ELF-1 (cell line): Measurements from ENCODE around the gene RNF7.
"Not testable (repeated sequence)": the region's sequence is repeated elsewhere in the genome, so short reads cannot be mapped to it uniquely, and the experiment has no call there.

Experiments
- DNase-seq: peaks from one replicate; pipeline ENCODE4 v3.0.0-alpha.2; 2016; ENCODE audit warnings: low read depth, low spot score

The RNF7 gene

DNA sequence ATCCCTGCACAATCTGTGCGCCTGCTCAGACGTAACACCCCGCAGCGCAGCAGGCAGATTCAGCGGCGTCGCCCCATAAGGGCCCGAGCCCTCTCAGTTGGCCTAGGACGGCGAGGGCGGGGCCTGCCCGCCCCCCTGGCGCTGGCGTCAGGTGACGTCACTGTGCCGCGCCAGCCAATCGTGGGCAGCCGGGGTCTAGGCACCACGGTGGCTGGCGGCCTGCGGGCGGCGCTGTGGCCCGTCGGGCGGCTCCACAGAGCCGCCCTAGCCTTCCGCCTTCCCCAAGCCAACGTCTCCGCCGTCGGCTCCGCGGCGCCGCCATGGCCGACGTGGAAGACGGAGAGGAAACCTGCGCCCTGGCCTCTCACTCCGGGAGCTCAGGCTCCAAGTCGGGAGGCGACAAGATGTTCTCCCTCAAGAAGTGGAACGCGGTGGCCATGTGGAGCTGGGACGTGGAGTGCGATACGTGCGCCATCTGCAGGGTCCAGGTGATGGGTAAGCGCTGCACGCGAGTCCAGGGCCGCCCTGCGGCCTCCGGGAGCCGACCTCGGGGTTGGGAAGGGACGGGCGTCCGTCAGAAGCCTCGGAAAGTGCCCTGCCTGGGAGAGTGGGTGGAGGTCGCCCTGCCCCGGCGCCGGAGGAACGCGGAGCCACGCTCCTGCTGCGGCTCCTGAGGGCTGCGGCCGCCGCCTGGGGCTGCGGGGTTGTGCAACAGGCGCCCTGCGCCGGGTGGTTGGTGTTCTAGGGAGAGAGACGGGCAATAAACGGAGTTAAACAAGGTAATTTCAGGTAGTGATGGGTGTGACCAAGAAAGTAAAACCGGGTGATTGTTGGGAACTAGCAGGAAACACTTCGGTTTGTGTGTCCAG is at the start of gene RNF7:
RNF7 (plus strand) TSS at position 277 of the 869 bp plus-strand sequence; CDS start at position 321, 44 bp downstream.
- peak; percentile 98 for DNase-seq

DNA sequence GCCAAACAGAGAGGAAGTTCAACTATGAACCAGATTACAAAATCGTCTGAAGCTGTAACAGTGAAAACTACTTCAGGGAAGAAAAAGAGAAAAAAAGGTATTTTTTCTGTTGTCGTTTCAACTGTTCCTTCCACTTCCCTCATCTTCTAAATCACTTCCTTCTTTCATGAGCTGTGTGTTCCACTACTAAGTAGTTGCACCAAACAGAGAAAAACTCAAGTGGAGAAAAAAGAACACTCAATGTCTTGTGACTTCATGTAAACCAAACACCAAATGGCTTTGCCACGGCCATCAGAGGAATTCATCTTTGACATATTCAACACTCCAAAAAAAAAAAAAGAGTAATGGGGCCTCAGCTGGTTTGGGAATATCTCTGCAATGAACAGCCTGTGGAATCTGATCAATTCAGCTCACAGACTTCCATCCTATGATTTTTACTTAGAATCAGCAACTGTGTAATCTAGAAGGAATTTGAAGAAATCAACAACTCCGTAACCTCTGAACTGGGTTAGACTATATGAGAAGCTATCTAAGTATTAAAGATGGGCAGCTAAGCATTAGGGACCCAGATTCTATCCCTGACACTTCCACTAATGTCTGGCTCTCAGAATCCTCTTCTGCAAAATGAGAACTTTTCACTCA is 47.5 kb upstream of the RNF7 start:
- no peak for DNase-seq

DNA sequence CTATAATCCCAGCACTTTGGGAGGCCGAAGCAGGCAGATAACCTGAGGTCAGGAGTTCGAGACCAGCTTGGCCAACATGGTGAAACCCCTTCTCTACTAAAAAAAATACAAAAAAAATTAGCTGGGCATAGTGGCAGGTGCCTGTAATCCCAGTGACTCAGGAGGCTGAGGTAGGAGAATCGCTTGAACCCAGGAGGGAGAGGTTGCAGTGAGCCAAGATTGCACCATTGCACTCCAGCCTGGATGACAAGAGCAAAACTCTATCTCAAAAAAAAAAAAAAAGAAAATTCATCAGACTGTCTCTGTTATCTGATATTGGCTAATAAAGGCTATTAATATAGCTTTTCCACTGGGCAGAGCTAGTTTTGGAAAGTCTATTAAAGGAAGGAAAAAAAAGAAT is 46.6 kb upstream of the RNF7 start:
- DNase-seq: not testable (repeated sequence)

DNA sequence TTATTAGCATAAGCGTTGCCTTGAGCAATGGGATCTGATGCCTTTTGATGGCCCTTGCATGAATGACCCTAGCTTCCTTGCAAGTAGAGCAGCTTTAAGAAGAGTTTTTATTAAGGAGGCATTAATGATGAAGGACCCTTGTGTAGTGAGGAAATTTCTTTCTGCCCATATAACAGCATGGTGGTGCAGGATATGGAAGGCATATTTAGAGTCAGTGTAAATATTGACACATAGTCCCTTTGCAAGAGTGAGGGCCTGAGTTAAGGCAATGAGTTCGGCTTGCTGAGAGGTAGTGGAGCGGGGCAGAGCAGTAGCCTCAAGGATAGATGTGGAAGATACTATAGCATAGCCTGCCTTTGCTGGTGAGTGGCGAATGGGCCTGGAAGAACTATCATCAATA is 45.1 kb upstream of the RNF7 start:
- DNase-seq: not testable (repeated sequence)

DNA sequence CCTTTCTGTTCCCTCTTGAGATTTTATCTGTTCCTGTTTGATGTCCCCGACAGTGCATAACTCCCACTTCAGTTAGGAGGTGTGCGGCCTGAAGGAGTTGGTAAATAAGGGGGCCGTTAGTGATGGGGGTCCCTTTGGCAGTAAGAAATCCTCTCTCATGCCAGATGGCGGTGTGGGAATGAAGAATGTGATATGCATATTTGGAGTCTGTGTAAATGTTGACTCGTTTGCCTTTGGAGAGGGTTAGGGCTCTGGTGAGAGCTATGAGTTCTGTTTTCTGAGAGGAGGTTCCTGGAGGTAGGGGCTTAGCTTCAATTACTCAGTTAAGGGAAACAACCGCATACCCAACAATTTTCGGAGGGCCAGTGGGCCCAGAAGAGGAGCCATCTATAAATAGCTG is 38.8 kb upstream of the RNF7 start:
- DNase-seq: no peak

DNA sequence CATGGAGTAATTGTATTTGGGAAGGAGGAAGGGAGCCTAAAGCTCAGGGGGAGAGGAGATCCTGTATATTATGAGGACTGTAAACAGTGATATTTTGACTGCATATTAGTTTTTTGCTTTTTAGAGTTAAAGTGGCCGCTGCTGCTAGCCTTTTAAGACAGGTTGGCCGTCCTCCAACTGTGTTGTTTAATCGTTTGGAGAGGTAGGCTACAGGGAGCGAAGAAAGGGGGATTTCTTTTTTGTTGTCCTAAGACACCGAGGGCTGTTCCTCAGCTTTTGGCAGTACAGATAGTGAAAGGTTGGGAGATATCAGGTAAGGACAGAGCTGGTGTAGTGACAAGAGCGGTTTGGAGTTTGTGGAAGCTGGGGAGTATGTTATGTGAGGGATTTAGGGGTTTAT is 38.2 kb upstream of the RNF7 start:
- no peak for DNase-seq

DNA sequence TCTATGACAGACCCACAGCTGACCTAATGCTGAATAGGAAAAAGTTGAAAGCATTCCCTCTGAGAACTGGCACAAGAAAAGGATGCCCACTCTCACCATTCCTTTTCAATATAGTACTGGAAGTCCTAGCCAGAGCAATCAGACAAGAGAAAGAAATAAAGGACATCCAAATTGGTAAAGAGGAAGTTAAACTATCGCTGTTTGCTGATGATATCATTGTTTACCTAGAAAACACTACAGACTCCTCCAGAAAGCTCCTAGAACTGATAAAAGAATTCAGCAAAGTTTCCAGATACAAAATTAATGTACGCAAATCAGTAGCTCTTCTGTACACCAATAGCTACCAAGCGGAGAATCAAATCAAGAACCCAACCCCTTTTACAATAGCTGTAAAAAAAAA is 34.7 kb upstream of the RNF7 start:
- not testable (repeated sequence) for DNase-seq

DNA sequence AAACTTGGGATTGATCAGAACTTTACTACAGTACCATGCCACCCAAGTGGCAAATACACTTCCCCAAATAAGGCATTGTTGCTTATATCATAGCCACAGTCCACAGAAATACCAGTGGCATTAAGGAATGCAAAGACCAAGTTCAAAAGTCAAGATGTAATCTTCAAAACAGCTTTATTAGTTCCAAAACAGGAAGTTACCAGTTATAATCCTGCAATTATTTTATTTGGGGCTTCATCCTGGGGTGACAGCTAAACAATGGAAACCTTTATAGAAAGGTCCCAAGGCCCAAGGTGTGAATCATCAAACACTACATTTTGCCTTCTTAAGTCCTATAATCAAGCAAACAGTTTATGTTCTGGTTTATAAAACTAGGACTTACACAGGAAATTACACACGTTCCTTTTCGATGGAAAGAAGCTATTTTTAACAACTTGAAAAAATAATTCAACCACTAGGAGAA is 30.3 kb upstream of the RNF7 start:
- no peak for DNase-seq

DNA sequence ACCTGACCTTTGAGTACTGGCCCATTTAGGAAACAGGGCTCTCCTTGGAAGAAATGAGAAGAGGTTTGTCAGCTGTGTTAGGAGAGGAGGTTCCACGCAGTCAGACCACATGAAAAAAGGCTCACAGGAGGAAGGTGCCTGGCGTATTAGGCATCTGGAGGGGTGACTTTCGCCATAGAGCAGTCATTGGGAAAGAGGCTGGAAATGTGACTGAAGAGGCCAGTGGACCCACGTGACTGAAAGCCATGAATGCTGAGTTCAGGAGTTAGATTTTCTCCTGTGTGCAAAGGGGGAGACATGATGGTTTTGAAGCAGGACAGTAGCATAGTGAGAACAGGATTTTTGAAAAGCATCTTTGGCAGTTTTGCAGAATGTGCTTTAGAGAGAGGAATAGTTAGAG is 29.7 kb upstream of the RNF7 start:
- DNase-seq: no peak

DNA sequence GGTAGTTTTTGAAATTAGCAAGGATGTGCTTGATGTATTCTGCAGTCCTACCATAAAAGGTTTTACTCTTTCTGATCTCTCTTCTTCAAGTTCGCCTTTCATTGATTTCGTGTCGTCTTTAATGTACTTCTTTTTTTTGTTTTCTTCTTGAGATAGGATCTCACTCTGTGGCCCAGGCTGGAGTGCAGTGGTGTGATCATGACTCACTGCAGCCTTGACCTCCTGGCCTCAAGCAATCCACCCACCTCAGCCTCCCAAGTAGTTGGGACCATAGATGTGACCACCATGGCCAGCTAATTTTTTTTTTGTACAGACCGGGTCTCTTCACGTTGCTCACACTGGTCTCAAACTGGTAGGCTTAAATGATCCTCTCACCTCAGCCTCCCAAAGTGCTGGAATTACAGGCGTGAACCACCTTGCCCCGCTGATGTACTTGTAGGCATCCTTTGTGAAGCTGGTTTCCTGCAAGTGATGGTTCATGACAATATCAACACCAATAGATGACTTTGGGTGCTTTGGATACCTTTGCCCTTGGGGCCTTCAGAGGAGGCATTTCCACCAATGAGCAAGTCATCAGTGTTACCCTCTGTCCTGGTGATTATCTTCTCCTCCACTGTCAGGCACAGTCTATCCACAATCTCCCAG is 28.9 kb upstream of the RNF7 start:
- DNase-seq: no peak

DNA sequence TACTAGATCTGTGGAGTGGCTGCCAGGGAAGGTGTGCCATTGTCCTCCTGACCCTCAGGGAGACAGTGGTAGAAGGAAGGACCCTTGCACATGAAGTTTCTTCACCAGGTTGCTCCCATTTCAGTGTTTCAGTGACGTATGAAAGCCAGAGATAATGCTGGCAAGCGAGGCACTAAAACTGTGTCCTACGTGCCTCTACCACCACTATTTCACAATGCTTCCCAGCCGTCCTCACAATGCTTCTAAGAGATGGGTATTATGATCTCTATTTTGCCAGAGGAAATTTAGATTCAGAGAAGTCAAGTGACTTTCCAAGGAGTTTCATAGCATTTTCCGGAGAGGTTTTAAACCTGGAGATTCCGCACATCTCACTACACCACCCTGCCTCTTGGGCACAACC is 28.0 kb upstream of the RNF7 start:
- DNase-seq: no peak

DNA sequence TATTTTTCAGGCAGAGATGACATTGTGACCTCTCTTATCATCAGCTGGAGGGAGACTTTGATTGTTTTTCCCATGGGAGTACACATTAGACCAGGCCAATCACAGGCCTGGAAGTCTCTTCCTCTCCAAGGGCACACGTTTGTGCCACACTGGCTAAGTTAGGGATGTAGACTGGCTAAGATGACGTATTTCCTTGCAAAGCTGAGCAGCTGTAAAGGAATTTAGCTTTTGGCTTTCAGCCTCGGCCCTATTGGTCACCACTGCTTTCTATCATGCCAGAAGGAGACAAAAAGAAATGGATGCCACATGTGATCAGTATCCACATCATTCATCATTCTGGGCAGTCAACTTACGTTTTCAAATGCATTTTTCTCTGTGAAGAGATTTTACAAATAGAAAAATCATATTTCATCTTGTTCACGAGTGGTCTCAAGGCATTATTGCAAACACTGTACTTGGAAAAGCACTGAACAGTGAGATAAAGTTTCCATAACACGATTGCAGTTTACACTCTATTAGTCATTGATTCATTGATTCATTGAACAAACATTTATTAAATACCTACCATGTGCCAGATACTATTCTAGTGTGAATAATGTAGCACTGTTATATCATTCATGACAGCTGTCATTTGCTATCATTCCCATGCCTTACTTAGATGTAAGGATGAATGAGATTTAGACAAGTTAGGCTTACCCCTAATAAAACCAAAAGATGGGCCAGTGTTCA is 27.0 kb upstream of the RNF7 start:
- DNase-seq: no peak

DNA sequence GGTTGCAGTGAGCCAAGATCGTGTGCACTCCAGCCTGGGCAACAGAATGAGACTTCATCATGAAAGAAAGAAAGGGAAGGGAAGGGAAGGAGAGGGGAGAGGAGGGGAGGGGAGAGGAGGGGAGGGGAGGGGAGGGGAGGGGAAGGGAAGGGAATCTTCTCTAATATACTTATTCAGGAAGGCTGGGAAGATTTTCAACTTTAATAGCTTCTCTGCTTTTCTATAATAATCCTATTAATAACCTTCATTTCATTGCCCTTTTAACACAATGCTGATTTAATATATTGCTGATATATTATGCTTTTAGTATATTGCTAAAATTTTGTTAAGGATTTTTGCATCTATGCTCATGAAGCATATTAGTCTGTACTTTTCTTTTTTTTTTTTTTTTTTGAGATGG is 23.4 kb upstream of the RNF7 start:
- DNase-seq: no peak

DNA sequence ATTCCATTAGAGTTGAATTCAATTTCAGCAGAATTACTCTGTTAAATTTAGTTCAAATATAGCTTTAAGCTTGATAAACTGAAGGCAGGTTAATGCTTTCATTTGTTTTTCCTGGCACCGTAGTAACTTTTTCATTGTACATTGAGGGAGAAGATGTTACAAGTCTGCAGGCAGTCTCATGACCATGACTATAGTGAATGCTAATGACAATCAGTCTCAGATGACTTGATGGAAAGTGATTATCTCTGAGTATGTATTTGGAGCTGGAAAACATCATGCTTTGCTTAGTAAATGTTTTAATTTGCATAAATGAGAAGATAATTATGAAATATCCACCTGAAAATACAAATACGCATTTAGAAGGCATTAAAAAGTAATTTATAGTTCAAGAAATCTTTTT is 16.0 kb upstream of the RNF7 start:
- no peak for DNase-seq

DNA sequence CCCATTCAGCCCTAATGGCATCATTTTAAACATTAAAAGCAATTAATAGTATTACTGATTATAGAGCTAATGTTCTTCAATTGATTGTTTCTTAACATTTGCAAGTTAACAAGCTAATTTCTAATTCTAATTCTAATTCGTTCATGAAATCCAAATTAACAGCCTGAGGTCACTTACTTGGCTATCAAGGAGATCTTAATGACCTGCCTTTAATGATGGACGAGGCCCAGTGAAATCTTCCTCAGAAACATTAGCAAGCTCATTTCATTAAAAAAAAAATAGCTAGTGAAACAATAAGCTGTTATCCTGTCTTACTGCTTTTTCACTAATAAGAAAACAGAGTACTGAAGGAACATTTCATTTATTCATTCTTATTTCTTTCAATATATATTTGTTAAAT is 15.4 kb upstream of the RNF7 start:
- no peak for DNase-seq

DNA sequence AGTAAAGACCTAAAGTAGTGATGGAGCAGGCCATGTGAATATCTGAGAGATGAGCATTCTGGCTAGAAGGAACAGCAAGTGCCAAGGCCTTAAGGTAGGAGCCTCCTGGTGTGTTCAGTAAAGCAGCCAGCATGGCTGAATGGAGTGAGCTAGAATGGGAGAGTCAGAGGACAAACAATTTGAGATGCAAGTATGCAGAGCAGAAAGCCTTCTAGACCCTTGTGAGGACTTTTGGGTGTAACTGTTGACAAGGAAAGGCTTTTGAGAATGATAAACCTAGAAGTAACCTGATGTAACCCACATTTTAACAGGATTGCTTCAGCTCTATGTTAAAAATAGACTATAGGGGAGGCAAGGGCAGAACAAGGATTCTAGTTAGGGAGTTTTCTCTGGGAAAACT is 14.8 kb upstream of the RNF7 start:
- no peak for DNase-seq

DNA sequence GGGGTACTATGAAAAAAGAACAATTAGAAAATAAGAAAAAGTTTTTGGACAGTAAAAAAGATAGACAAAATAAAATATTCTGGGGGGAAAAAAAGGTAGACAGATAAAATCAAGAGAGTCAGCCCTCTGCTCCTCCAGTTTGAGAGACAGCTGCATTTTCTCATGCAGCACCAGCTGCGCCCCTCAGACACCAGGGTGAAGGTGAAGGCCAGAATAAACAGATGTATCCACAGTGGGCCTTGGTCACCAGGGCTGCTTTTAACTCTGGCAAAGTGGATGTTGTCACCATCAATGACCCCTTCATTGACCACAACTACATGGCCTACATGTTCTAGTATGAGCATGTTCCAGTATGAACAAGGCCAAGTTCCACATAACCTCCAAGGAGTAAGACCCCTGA is 13.9 kb upstream of the RNF7 start:
- DNase-seq: no peak

DNA sequence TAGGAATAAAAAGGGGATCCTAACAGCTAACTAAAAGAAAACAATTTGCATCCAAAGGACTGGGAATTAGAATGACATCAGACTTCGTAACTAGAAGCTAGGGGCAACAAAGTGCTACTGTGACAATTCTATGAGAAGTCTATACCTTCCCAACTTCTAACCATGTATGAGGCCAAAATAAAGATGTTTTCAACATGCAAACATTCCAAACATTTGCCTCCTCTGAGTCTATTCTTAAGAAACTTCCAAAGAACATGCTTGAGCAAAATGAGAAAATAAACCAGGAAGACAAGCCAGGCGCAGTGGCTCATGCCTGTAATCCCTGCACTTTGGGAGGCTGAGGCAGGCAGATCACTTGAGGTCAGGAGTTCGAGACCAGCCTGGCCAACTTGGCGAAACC is 13.1 kb upstream of the RNF7 start:
- no peak for DNase-seq

DNA sequence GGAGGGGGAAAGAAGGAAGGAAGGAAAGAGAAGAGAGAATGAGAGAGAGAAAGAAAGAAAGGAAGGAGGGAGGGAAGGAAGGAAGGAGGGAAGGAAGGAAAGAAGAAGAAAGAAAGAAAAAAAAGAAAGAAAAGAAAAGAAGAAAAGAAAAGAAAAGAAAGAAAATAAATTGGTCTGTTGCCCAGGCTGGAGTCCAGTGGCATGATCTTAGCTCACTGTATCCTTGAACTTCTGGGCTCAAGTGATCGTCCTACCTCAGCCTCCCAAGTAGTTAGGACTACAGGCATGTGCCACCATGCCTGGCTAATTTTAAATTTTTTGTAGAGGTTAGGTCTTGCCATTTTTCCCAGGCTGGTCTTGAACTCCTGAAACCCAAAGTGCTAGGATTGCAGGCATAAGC is 11.6 kb upstream of the RNF7 start:
- DNase-seq: no peak

DNA sequence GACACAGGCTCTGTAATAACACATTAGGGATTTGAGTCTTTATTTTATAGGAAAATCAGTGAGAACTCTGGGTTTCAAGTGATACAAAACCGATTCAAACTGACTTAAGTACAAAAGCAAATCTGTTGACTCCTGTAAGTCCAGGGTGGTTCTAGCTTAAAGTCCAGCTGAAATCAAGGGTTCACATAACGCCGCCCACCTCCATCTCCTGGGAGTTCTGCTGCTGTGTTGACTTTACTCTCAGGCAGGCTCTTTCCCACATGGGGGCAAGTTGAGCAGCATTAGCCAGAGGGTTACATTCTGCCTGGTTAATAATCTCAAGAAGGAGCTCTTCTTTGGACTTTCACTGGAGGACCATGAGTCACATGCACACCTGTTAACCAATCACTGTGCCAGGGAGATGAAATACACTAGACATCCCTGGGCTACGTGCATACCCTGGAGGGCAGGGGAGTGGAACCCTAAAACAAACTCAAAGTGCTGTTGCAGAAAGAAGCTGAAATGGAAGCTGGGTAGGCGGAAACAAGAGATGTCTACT is 9.7 kb upstream of the RNF7 start:
- no peak for DNase-seq

DNA sequence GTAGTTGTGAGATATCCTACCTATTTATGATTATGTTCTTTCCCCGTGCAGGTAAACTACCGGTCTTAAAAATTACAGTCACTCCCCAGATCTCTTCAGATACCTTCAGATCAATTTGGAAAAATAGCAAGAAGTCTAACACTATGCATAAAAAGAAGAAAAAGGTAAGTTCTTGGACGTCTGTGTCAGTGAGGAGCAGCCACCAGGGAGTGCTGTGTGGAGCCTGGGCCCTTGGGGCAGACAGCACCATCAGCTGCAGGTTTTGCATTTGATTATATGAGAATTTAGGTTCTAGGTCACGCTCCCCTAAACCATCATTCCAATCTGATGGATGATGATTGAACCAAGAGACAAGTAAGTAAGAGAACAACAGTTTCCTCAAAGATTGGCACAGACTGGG is 8.9 kb upstream of the RNF7 start:
- DNase-seq: no peak

DNA sequence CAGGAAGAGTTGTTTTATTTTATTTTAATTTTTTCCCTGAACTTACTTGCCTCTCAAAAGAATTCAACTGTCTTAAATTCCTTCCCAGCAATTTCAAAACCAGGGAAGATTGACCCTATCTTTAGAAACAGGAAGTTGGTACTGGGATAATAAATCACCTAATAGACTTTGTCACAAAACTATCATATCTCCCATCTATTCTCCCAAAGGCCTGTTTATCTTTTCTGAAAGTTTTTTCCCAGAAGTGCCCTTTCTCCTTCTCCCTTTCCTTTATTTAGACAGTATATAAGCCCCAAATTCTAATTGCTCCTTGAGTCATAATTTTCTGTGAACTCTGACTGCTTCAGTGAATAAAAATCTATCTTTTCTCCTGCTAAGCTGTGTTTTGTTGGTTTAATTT is 2.9 kb upstream of the RNF7 start:
- no peak for DNase-seq
